HEK293T (cell line): Measurements from ENCODE around the gene KREMEN2.

Experiments used
- CTCF ChIA-PET: fragments of 350-600 bp; formaldehyde crosslinking; extraction: SDS; loops from one replicate; lab custom pipeline; 2021; ENCODE audit warnings: antibody characterized with exemption, inconsistent platforms; lab: Yijun Ruan, JAX
- POLR2A ChIA-PET: fragments of 350-600 bp; formaldehyde crosslinking; extraction: SDS; loops from one replicate; lab custom pipeline; 2020; ENCODE audit warnings: antibody characterized with exemption, inconsistent platforms; lab: Yijun Ruan, JAX
- DNase-seq: peaks from one replicate; pipeline ENCODE4 v3.0.0; 2012; ENCODE audit warnings: mixed read lengths; ENCODE audit errors: extremely low spot score
- ARNT ChIP-seq: fragments of 450-650 bp; IDR thresholded peaks from 2 replicates; pipeline ENCODE4 v1.6.1; 2017; ENCODE audit warnings: mild to moderate bottlenecking
- BHLHE40 ChIP-seq: fragments of 450-650 bp; IDR thresholded peaks from 2 replicates; pipeline ENCODE4 v1.6.1; 2016; ENCODE audit warnings: mild to moderate bottlenecking, moderate library complexity, borderline replicate concordance
- CTBP1 ChIP-seq: fragments of 450-650 bp; IDR thresholded peaks from 2 replicates; pipeline ENCODE4 v1.6.1; 2016; ENCODE audit warnings: borderline replicate concordance
- ELF4 ChIP-seq: fragments of 450-650 bp; IDR thresholded peaks from 2 replicates; pipeline ENCODE4 v1.6.1; 2017; ENCODE audit warnings: antibody characterized with exemption
- FOXA1 ChIP-seq: fragments of 450-650 bp; IDR thresholded peaks from 2 replicates; pipeline ENCODE4 v1.6.1; 2016; ENCODE audit warnings: mild to moderate bottlenecking
- FOXK2 ChIP-seq: fragments of 450-650 bp; IDR thresholded peaks from 2 replicates; pipeline ENCODE4 v1.6.1; 2016; ENCODE audit warnings: mild to moderate bottlenecking
- FOXM1 ChIP-seq: fragments of 450-650 bp; IDR thresholded peaks from 2 replicates; pipeline ENCODE4 v1.6.1; 2017; ENCODE audit warnings: mild to moderate bottlenecking, borderline replicate concordance
- HDGF ChIP-seq: fragments of 450-650 bp; IDR thresholded peaks from 2 replicates; pipeline ENCODE4 v1.6.1; 2017; ENCODE audit warnings: antibody characterized with exemption, borderline replicate concordance
- L3MBTL2 ChIP-seq: fragments of 450-650 bp; conservative IDR thresholded peaks from 2 replicates; pipeline ENCODE4 v1.6.1; 2016; ENCODE audit warnings: mild to moderate bottlenecking
- LEF1 ChIP-seq: fragments of 450-650 bp; IDR thresholded peaks from 2 replicates; pipeline ENCODE4 v1.6.1; 2017; ENCODE audit warnings: mild to moderate bottlenecking, borderline replicate concordance
- NFRKB ChIP-seq: fragments of 450-650 bp; IDR thresholded peaks from 2 replicates; pipeline ENCODE4 v1.6.1; 2016; ENCODE audit warnings: mild to moderate bottlenecking, moderate library complexity
- SP1 ChIP-seq: fragments of 450-650 bp; IDR thresholded peaks from 2 replicates; pipeline ENCODE4 v1.6.1; 2017
- SUZ12 ChIP-seq: fragments of 450-650 bp; IDR thresholded peaks from 2 replicates; pipeline ENCODE4 v1.6.1; 2016; ENCODE audit warnings: mild to moderate bottlenecking
- TARDBP ChIP-seq: fragments of 450-650 bp; IDR thresholded peaks from 2 replicates; pipeline ENCODE4 v1.6.1; 2016
- ZNF384 ChIP-seq: fragments of 450-650 bp; IDR thresholded peaks from 2 replicates; pipeline ENCODE4 v1.6.1; 2016
- TF ChIP-seq, protein P1 (sequence below): fragments of 450-650 bp; IDR thresholded peaks from 2 replicates; pipeline ENCODE4 v1.6.1; 2016

KREMEN2 gene

DNA sequence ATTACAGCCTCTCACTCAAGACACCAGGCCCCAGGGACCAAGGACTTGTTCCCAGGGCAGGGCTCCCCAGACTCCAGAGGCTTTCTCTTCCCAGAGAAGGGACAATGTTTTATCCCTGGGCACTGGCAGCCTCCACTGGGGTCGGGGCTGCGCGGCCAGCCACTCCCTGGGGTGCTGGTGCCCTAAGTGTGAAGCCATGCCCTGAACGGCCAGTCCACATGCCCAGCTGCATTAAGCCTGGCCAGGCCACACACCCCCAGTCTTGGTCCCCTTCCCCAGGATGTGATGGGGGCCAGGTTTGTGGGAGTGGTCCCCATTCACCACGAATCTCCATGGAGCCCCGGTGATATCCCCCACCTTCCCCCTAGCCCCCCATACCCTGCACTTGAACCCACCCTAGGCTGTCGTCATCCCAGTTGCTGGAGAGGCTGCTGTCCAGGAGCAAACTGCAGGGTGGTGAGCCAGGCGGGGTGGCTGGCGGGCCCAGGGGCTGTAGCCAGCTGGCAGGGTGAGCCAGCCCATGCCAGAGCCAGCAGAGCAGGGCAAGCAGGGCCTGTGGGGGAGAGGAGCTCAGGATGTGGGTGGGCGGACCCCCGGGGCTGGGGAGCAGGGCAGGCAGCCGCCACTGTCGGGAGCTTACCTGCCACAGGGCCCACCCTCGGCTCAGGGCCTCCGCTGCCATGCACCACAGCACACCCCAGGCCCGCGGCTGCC lies 9.7 kb downstream of the KREMEN2 start:
- ChIA-PET POLR2A (interaction anchor here (0.7 to 2.5 kb wide), 3 partner anchors 10 to 146 kb away, joined by 3 to 12 read pairs (median 3); partner anchors contain the start of genes KREMEN2 and TNFRSF12A), CTCF (interaction anchor here (1.6 kb wide), 1 partner anchor 45 kb away, joined by 5 read pairs; no protein-coding TSS in a partner anchor)
- no peak for DNase-seq
- TF ChIP-seq NFRKB (no peak), L3MBTL2 (no peak), BHLHE40 (no peak), SP1 (no peak), CTBP1 (no peak), SUZ12 (no peak), TARDBP (no peak), LEF1 (no peak), FOXA1 (no peak), ELF4 (no peak), ZNF384 (no peak), ARNT (no peak), FOXK2 (no peak), FOXM1 (no peak), HDGF (no peak)
- TF ChIP-seq, protein P1, sequence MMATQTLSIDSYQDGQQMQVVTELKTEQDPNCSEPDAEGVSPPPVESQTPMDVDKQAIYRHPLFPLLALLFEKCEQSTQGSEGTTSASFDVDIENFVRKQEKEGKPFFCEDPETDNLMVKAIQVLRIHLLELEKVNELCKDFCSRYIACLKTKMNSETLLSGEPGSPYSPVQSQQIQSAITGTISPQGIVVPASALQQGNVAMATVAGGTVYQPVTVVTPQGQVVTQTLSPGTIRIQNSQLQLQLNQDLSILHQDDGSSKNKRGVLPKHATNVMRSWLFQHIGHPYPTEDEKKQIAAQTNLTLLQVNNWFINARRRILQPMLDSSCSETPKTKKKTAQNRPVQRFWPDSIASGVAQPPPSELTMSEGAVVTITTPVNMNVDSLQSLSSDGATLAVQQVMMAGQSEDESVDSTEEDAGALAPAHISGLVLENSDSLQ, result no peak

DNA sequence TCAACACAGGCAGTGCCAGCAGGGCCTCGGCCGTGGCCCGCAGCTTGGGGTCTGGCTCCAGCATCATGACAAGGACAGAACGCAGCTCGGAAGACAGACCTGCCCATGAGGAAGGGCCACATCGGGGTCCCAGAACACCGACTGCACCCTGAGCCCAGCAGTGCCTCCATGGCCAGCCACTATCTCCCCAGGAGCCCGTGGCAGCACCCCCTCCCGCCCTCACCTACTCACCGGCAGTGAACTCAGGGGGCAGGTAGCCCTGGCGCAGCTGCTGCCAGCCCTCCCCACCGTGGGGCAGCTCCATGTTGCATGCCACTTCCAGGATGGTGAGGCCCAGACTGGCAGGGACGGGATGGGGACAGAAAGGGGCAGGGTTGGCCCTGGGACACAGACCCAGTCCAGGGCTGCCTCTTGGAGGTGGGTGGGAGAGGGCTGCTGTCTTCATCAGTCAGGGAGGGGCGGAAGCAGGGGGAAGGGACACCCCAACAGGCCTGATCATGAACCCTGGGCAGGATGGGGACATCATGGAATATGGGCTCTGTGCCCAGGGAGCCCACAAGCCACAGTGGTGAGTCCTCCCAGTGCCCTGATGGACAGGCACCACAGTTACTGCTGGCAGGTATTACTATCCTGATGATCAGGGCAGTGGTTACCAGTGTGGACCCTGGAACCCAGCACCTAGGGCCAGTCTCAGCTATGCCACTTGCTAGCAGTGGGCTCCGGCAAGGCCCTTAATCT lies 10.4 kb downstream of the KREMEN2 start:
- DNase-seq, result no peak
- POLR2A ChIA-PET, result interaction anchor here (1.0 to 3.9 kb wide), 3 partner anchors 10 to 45 kb away, joined by 3 to 12 read pairs (median 10); partner anchors contain the start of genes KREMEN2 and TNFRSF12A
- CTCF ChIA-PET, result no interaction called here
- TF ChIP-seq NFRKB (no peak), BHLHE40 (no peak), ARNT (no peak), CTBP1 (no peak), SUZ12 (no peak)
- TF ChIP-seq, protein P1, result no peak

DNA sequence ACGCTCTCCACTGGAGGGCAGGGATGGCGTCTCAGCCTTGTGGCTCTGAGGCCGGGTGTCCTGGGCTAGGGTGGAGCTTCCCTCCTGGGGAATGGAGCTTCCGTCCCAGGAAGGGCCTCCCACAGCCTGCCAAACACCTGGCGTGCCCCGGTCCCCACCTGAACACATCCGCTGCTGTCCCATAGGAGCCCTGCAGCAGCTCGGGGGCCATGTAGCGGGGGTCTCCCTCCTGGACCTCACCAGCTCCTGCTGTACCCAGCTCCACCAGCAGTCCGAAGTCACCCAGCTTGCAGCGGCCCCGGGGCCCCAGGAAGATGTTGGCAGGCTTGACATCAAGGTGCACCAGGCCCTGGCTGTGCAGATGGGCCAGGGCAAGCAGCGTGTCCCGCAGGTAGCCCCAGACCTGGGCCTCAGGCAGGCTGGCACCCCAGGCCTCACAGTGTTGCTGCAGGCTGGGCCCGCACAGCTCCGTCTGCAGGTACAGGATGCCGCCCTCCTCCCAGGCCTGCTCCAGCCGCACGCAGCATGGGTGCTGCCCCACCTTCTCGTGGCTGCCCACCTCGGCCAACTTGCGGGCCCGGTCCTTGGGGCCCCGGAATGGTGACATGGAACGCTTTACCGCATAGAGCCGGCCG lies 11.2 kb downstream of the KREMEN2 start:
- ChIA-PET CTCF (no interaction called here), POLR2A (interaction anchor here (3.9 kb wide), 1 partner anchor 11 kb away, joined by 10 read pairs; the partner anchor contains the start of gene KREMEN2)
- TF ChIP-seq HDGF (no peak), BHLHE40 (no peak), ZNF384 (no peak), ELF4 (no peak), TARDBP (no peak), ARNT (no peak), L3MBTL2 (no peak), FOXK2 (no peak), SP1 (no peak), FOXM1 (no peak)
- TF ChIP-seq, protein P1, result no peak
- DNase-seq, result no peak

DNA sequence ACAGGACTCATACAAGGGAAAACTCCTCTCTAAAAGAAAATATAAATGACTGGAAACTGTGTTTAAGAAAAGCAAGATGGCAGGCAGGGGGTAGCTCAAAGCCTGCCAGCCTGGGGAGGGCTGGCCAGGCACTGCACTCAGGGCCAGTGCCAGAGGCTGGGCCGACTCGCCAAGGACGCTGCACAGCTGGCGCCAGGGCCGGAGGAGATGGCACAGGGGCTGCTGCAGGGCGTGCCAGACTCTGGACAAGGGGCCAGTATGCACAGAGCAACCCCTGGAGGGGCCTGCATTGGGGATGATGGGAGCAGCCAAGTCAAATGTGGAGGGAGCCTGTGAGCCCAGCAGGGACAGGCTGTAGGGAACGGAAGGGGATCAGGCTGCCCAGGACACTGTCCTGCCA lies 12.1 kb downstream of the KREMEN2 start:
- no peak for DNase-seq
- ChIA-PET POLR2A (interaction anchor here (0.8 to 3.9 kb wide), 2 partner anchors 12 to 44 kb away, joined by 3 to 10 read pairs; partner anchors contain the start of gene KREMEN2), CTCF (no interaction called here)
- TF ChIP-seq SP1, result no peak
- TF ChIP-seq FOXA1, result no peak
- TF ChIP-seq LEF1, result no peak
- TF ChIP-seq SUZ12, result no peak
- TF ChIP-seq L3MBTL2, result no peak
- TF ChIP-seq CTBP1, result no peak
- no peak for TF ChIP-seq ARNT
- no peak for TF ChIP-seq FOXK2
- TF ChIP-seq HDGF, result no peak
- no peak for TF ChIP-seq BHLHE40
- TF ChIP-seq TARDBP, result no peak
- TF ChIP-seq, protein P1, result no peak
- no peak for TF ChIP-seq ZNF384
- TF ChIP-seq ELF4, result no peak
- TF ChIP-seq FOXM1, result no peak
- no peak for TF ChIP-seq NFRKB

DNA sequence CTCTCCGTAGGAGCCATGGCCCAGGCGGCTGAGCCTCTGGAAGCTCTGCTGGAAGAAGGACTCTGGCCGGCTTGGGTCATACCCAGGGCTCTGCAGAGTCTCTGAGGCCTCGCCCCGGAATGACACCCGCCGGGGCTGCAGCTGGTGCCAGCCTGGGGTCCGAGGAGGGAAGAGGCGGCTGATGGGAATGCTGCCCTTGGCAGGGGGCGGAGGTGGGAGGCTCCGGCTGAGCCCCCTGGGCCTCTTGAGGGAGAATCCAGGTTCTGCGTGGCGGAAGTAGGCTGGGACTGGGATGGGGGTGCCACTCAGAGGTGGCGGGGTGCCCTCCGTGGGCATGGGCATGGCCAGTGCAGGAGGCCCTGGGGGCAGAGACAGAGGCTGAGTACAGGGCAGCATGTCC lies 12.6 kb downstream of the KREMEN2 start:
- ChIA-PET CTCF (no interaction called here), POLR2A (interaction anchor here (0.8 to 3.9 kb wide), 2 partner anchors 12 to 44 kb away, joined by 3 to 10 read pairs; partner anchors contain the start of gene KREMEN2)
- DNase-seq, result no peak
- TF ChIP-seq FOXA1, result no peak
- no peak for TF ChIP-seq NFRKB
- TF ChIP-seq CTBP1, result no peak
- no peak for TF ChIP-seq SP1
- TF ChIP-seq, protein P1, result no peak
- TF ChIP-seq FOXK2, result no peak
- no peak for TF ChIP-seq SUZ12
- no peak for TF ChIP-seq L3MBTL2
- no peak for TF ChIP-seq ARNT
- TF ChIP-seq BHLHE40, result no peak
- TF ChIP-seq LEF1, result no peak
- TF ChIP-seq HDGF, result no peak
- no peak for TF ChIP-seq ELF4
- TF ChIP-seq TARDBP, result no peak
- TF ChIP-seq ZNF384, result no peak
- no peak for TF ChIP-seq FOXM1
